Measurements from ENCODE around the gene ATF4. TPM values are rescaled to one million over a fixed set of nuclear protein-coding genes. Genes with fewer than 3 reads are reported as not detected.

The ATF4 gene
- total and polyA plus RNA-seq, 2 of the 13 experiments (the other 11 are each of a cell fraction or from before 2014, with no cell fraction given): 486 to 1,297 TPM

- TF ChIP-seq TFE3 (CRISPR knock-in tag; IDR thresholded peaks at IDR 0.05) (0 out of 2 replicates have a peak, but pooled peaks have one; percentile 45), TEF (CRISPR knock-in tag; IDR thresholded peaks at IDR 0.05) (peak; percentile 48; the same call in 1 of the 2 replicates), ZGPAT (CRISPR knock-in tag; IDR thresholded peaks at IDR 0.05) (peak; percentile 87), RCOR2 (CRISPR knock-in tag; IDR thresholded peaks at IDR 0.05) (peak; percentile 74; the same call in 1 of the 2 replicates), ZNF788 (CRISPR knock-in tag; IDR thresholded peaks at IDR 0.05; ENCODE audit: borderline replicate concordance) (peak; percentile 90; the same call in 1 of the 2 replicates), RBM39 (IDR thresholded peaks at IDR 0.05; ENCODE audit: low read depth, low read length, poor library complexity, severe bottlenecking) (peak; percentile 99), FOXC1 (CRISPR knock-in tag; IDR thresholded peaks at IDR 0.05; ENCODE audit: borderline replicate concordance) (no peak; the same call in 1 of the 2 replicates), RELA (CRISPR knock-in tag; IDR thresholded peaks at IDR 0.05) (no peak), ZNF10 (CRISPR knock-in tag; IDR thresholded peaks at IDR 0.05; ENCODE audit: borderline replicate concordance, low read depth) (0 out of 2 replicates have a peak, but pooled peaks have one; percentile 63), FOXJ3 (CRISPR knock-in tag; IDR thresholded peaks at IDR 0.05; ENCODE audit: borderline replicate concordance) (peak; percentile 51; the same call in 1 of the 2 replicates), SRSF4 (IDR thresholded peaks at IDR 0.05; ENCODE audit: low read depth, low read length, poor library complexity, severe bottlenecking) (peak; percentile 51), ZNF614 (CRISPR knock-in tag; IDR thresholded peaks at IDR 0.05; ENCODE audit: borderline replicate concordance) (peak; percentile 89; the same call in 1 of the 2 replicates), ZBTB42 (CRISPR knock-in tag; IDR thresholded peaks at IDR 0.05) (peak; percentile 69; the same call in 1 of the 2 replicates), HMGXB4 (CRISPR knock-in tag; IDR thresholded peaks at IDR 0.05; ENCODE audit: borderline replicate concordance in 1 of 2, low read depth in 1 of 2) (peak; percentile 95 to 96), ARHGAP35 (CRISPR knock-in tag; IDR thresholded peaks at IDR 0.05; ENCODE audit: borderline replicate concordance) (no peak), ZSCAN22 (CRISPR knock-in tag; IDR thresholded peaks at IDR 0.05) (no peak), MED8 (CRISPR knock-in tag; IDR thresholded peaks at IDR 0.05; ENCODE audit: insufficient replicate concordance) (no peak), TRAFD1 (CRISPR knock-in tag; IDR thresholded peaks at IDR 0.05; ENCODE audit: borderline replicate concordance) (0 out of 2 replicates have a peak, but pooled peaks have one; percentile 55), SIX1 (CRISPR knock-in tag; IDR thresholded peaks at IDR 0.05; ENCODE audit: borderline replicate concordance) (no peak), ZNF709 (CRISPR knock-in tag; IDR thresholded peaks at IDR 0.05) (no peak)
These were observed 8.5 kb downstream of the ATF4 start (continued) for GRCh38 chr22:39528681-39529486.

All from HepG2 (cell line).